Tibial nerve (tissue), 4 donors: ENCODE measurements around the gene SYT1.

Experiments
- CTCF ChIP-seq, 5 experiments: fragments of 200-600 bp in 3 of 5; fragments of 450-650 bp in 2 of 5; sonication (generic) in 3 of 5; IDR thresholded peaks; one replicate each; pipeline ENCODE4 v1.5.1; 2016 to 2019; ENCODE audit warnings: antibody characterized with exemption in 5 of 5, mild to moderate bottlenecking in 3 of 5, moderate library complexity in 2 of 5
- EP300 ChIP-seq, 2 donors: sonication (generic); formaldehyde crosslinking; IDR thresholded peaks; one replicate each; pipeline ENCODE4 v1.6.1; 2017; ENCODE audit warnings: antibody characterized with exemption in 2 of 2, mild to moderate bottlenecking in 1 of 2
- POLR2A ChIP-seq, 2 donors: fragments of 450-650 bp; IDR thresholded peaks; one replicate each; pipeline ENCODE4 v1.6.1; 2017; ENCODE audit warnings: antibody characterized with exemption in 2 of 2, mild to moderate bottlenecking in 2 of 2, moderate library complexity in 2 of 2

GRCh38 chr12:79301181-79301580 lies 436.6 kb downstream of the SYT1 start:
- TF ChIP-seq CTCF (IDR thresholded peaks at IDR 0.05) (no peak), POLR2A (IDR thresholded peaks at IDR 0.05) (no peak), EP300 (IDR thresholded peaks at IDR 0.05) (no peak)
